Activated CD8-positive, alpha-beta memory T cell treated with anti-CD3 and anti-CD28 coated beads, Interleukin-2, amount 10 ng/mL, durations not matched to agents 7 days and 5 days (primary cell): ENCODE measurements around the gene TEKTIP1. TPM values are rescaled to one million over a fixed set of nuclear protein-coding genes. Genes with fewer than 3 reads are reported as not detected.
"Not testable (repeated sequence)": the region's sequence is repeated elsewhere in the genome, so short reads cannot be mapped to it uniquely, and the experiment has no call there.

Experiments
- ATAC-seq: fragments of 150-1000 bp; cut with Tn5 transposase; one replicate; pipeline ENCODE4 v1.10.0; 2021; ENCODE audit warnings: moderate library complexity
- CTCF ChIA-PET: fragments of 350-600 bp; sonication (Branson Sonifier 250); formaldehyde crosslinking; loops from one replicate; lab custom pipeline; 2021; ENCODE audit warnings: antibody characterized with exemption; lab: Charles Lee
- DNase-seq: peaks from one replicate; pipeline ENCODE4 v3.0.0-alpha.2; 2020
- H3K27ac Mint-ChIP-seq: one replicate; pipeline ENCODE4 v1.8.0; 2021; ENCODE audit warnings: mild to moderate bottlenecking, mixed read lengths
- H3K27me3 Mint-ChIP-seq: one replicate; pipeline ENCODE4 v1.8.0; 2021; ENCODE audit warnings: mixed read lengths
- H3K36me3 Mint-ChIP-seq: one replicate; pipeline ENCODE4 v1.8.0; 2021; ENCODE audit warnings: mild to moderate bottlenecking, mixed read lengths
- H3K4me1 Mint-ChIP-seq: one replicate; pipeline ENCODE4 v1.8.0; 2021; ENCODE audit warnings: mixed read lengths
- H3K4me3 Mint-ChIP-seq: one replicate; pipeline ENCODE4 v1.8.0; 2021; ENCODE audit warnings: mild to moderate bottlenecking, moderate library complexity, mixed read lengths
- H3K9me3 Mint-ChIP-seq: one replicate; pipeline ENCODE4 v1.8.0; 2022; ENCODE audit warnings: low read depth, mixed read lengths
- total RNA-seq, 2 experiments: library from RNA; stranded (reverse); gene quantifications; one replicate each; pipeline ENCODE4 v1.2.3, GENCODE V29; 2021

TEKTIP1 gene
- total RNA-seq, 2 experiments from 2014 or later: 5.7 to 7.2 TPM

- CTCF ChIA-PET: interaction anchor here (0.6 to 7.1 kb wide), 5 partner anchors 8 to 831 kb away, joined by 3 to 77 read pairs (median 3); partner anchors contain the start of gene TEKTIP1
- H3K36me3 Mint-ChIP-seq: peaks cover 2% of the 10 kb centered on the region
- H3K27me3 Mint-ChIP-seq: no peaks in the 10 kb centered on the region
- no peaks in the 10 kb centered on the region for H3K9me3 Mint-ChIP-seq
- DNase-seq (peak; percentile 65), ATAC-seq (peak; percentile 6)
- peak overlapping the region; percentile 53 for H3K4me3 Mint-ChIP-seq
- peak overlapping the region; percentile 92 for H3K27ac Mint-ChIP-seq
- H3K4me1 Mint-ChIP-seq: peaks cover 41% of the 10 kb centered on the region
Measured at GRCh38 chr19:3554254-3555083, 15.5 kb downstream of the TEKTIP1 start.

GRCh38 chr19:3555653-3556422 lies 16.9 kb downstream of the TEKTIP1 start:
- Mint-ChIP-seq H3K9me3 (no peaks in the 10 kb centered on the region), H3K27ac (peak overlapping the region; percentile 84), H3K27me3 (no peaks in the 10 kb centered on the region), H3K4me3 (peak overlapping the region; percentile 92), H3K36me3 (peaks cover 2% of the 10 kb centered on the region), H3K4me1 (peaks cover 41% of the 10 kb centered on the region)
- no peak for DNase-seq
- CTCF ChIA-PET: interaction anchor here (1.0 to 7.1 kb wide), 6 partner anchors 9 to 251 kb away, joined by 3 to 77 read pairs (median 4); no protein-coding TSS in a partner anchor
- no peak for ATAC-seq

GRCh38 chr19:3556423-3556977 lies 17.5 kb downstream of the TEKTIP1 start:
- Mint-ChIP-seq H3K4me3 (peak overlapping the region; percentile 92), H3K27ac (peak overlapping the region; percentile 84), H3K9me3 (no peaks in the 10 kb centered on the region), H3K4me1 (peaks cover 38% of the 10 kb centered on the region), H3K36me3 (peaks cover 2% of the 10 kb centered on the region), H3K27me3 (no peaks in the 10 kb centered on the region)
- CTCF ChIA-PET: interaction anchor here (0.8 to 7.1 kb wide), 8 partner anchors 9 to 251 kb away, joined by 3 to 77 read pairs (median 3); no protein-coding TSS in a partner anchor
- no peak for DNase-seq
- ATAC-seq: no peak

- CTCF ChIA-PET: interaction anchor here (0.8 to 7.1 kb wide), 8 partner anchors 8 to 252 kb away, joined by 3 to 77 read pairs (median 3); no protein-coding TSS in a partner anchor
- no peaks in the 10 kb centered on the region for H3K9me3 Mint-ChIP-seq
- H3K27me3 Mint-ChIP-seq: no peaks in the 10 kb centered on the region
- peak; percentile 38 for ATAC-seq
- peaks cover 2% of the 10 kb centered on the region for H3K36me3 Mint-ChIP-seq
- H3K4me3 Mint-ChIP-seq: peak overlapping the region; percentile 92
- peak overlapping the region; percentile 84 for H3K27ac Mint-ChIP-seq
- peak; percentile 74 for DNase-seq
- peaks cover 38% of the 10 kb centered on the region for H3K4me1 Mint-ChIP-seq
Measured at GRCh38 chr19:3556978-3557460, 18.0 kb downstream of the TEKTIP1 start.

GRCh38 chr19:3557461-3558248 lies 18.7 kb downstream of the TEKTIP1 start, which contains the start of gene MFSD12:
TSS of gene MFSD12 (minus strand) at chr19:3557586. CDS start at chr19:3557403, 183 bp downstream.
- H3K27ac Mint-ChIP-seq: peak within 1 kb of the TSS; percentile 84
- peaks cover 38% of the 10 kb centered on the region for H3K4me1 Mint-ChIP-seq
- H3K4me3 Mint-ChIP-seq: peak within 1 kb of the TSS; percentile 92
- CTCF ChIA-PET: interaction anchor here (1.1 to 7.1 kb wide), 5 partner anchors 8 to 253 kb away, joined by 3 to 77 read pairs (median 5); no protein-coding TSS in a partner anchor
- DNase-seq: peak; percentile 95
- H3K9me3 Mint-ChIP-seq: no peaks in the 10 kb centered on the region
- peaks cover 2% of the 10 kb centered on the region for H3K36me3 Mint-ChIP-seq
- no peaks in the 10 kb centered on the region for H3K27me3 Mint-ChIP-seq
- ATAC-seq: peak; percentile 94

GRCh38 chr19:3563709-3564524 lies 24.9 kb downstream of the TEKTIP1 start:
- no peak for ATAC-seq
- no peaks in the 10 kb centered on the region for H3K9me3 Mint-ChIP-seq
- no peak for DNase-seq
- H3K36me3 Mint-ChIP-seq: no peaks in the 10 kb centered on the region
- CTCF ChIA-PET: no interaction called here
- no peaks in the 10 kb centered on the region for H3K27me3 Mint-ChIP-seq
- H3K4me1 Mint-ChIP-seq: peaks cover under 1% of the 10 kb centered on the region
- H3K4me3 Mint-ChIP-seq: no peak overlapping the region
- no peak overlapping the region for H3K27ac Mint-ChIP-seq

GRCh38 chr19:3565139-3565538 lies 26.2 kb downstream of the TEKTIP1 start:
- Mint-ChIP-seq H3K27me3 (no peaks in the 10 kb centered on the region), H3K4me3 (no peak overlapping the region), H3K36me3 (no peaks in the 10 kb centered on the region), H3K4me1 (no peaks in the 10 kb centered on the region), H3K27ac (no peak overlapping the region), H3K9me3 (no peaks in the 10 kb centered on the region)
- no peak for DNase-seq
- no peak for ATAC-seq
- CTCF ChIA-PET: interaction anchor here (1.1 kb wide), 1 partner anchor 8 kb away, joined by 3 read pairs; the partner anchor contains the start of gene MFSD12

GRCh38 chr19:3570042-3570441 lies 31.1 kb downstream of the TEKTIP1 start:
- CTCF ChIA-PET: interaction anchor here (1.2 to 1.5 kb wide), 4 partner anchors 9 to 25 kb away, joined by 3 to 5 read pairs (median 3); no protein-coding TSS in a partner anchor
- ATAC-seq, DNase-seq, H3K36me3 Mint-ChIP-seq, H3K27ac Mint-ChIP-seq, H3K4me3 Mint-ChIP-seq, H3K27me3 Mint-ChIP-seq, H3K9me3 Mint-ChIP-seq: not testable (repeated sequence)
- peaks cover 11% of the 10 kb centered on the region for H3K4me1 Mint-ChIP-seq

- H3K4me3 Mint-ChIP-seq: no peak overlapping the region
- H3K36me3 Mint-ChIP-seq: peaks cover 10% of the 10 kb centered on the region
- no peaks in the 10 kb centered on the region for H3K9me3 Mint-ChIP-seq
- H3K27me3 Mint-ChIP-seq: no peaks in the 10 kb centered on the region
- ATAC-seq: no peak
- peaks cover 11% of the 10 kb centered on the region for H3K4me1 Mint-ChIP-seq
- no peak overlapping the region for H3K27ac Mint-ChIP-seq
- DNase-seq: no peak
- CTCF ChIA-PET: interaction anchor here (1.2 to 1.5 kb wide), 4 partner anchors 9 to 26 kb away, joined by 3 to 5 read pairs (median 3); no protein-coding TSS in a partner anchor
Measured at GRCh38 chr19:3570606-3571011, 31.6 kb downstream of the TEKTIP1 start.

GRCh38 chr19:3572132-3572854 lies 33.3 kb downstream of the TEKTIP1 start:
- Mint-ChIP-seq H3K27me3 (no peaks in the 10 kb centered on the region), H3K4me1 (peaks cover 11% of the 10 kb centered on the region), H3K4me3 (peak overlapping the region; percentile 76), H3K36me3 (peaks cover 10% of the 10 kb centered on the region), H3K27ac (peak overlapping the region; percentile 61), H3K9me3 (no peaks in the 10 kb centered on the region)
- CTCF ChIA-PET: no interaction called here
- ATAC-seq (peak; percentile 96), DNase-seq (peak; percentile 100)

GRCh38 chr19:3572855-3573161 lies 33.8 kb downstream of the TEKTIP1 start, which contains the start of gene HMG20B:
TSS of gene HMG20B (plus strand) at chr19:3572944. CDS start at chr19:3573310, 366 bp downstream.
- H3K27me3 Mint-ChIP-seq: no peaks in the 10 kb centered on the region
- H3K27ac Mint-ChIP-seq: peak within 1 kb of the TSS; percentile 78
- CTCF ChIA-PET: no interaction called here

More at GRCh38 chr19:3572855-3573161, 33.8 kb downstream of the TEKTIP1 start, which contains the start of gene HMG20B:
- H3K36me3 Mint-ChIP-seq: peaks cover 10% of the 10 kb centered on the region
- ATAC-seq (no peak), DNase-seq (no peak)
- no peaks in the 10 kb centered on the region for H3K9me3 Mint-ChIP-seq
- H3K4me1 Mint-ChIP-seq: peaks cover 11% of the 10 kb centered on the region
- H3K4me3 Mint-ChIP-seq: peak within 1 kb of the TSS; percentile 76
